HG03439 (cell line): ENCODE measurements around the gene CMPK2.
"Not testable (repeated sequence)": the region's sequence is repeated elsewhere in the genome, so short reads cannot be mapped to it uniquely, and the experiment has no call there.

Experiments used
- ATAC-seq: cut with Tn5 transposase; IDR thresholded peaks from one replicate; pipeline ENCODE4 v1.9.1; 2021; ENCODE audit warnings: mild to moderate bottlenecking, moderate library complexity; ENCODE audit not compliant: unreplicated experiment

CMPK2 gene

GRCh38 chr2:6880200-6880733, 14.6 kb upstream of the CMPK2 start:
- no peak for ATAC-seq

- no peak for ATAC-seq
Measured at GRCh38 chr2:6879011-6879410, 13.3 kb upstream of the CMPK2 start.

- no peak for ATAC-seq
Measured at GRCh38 chr2:6878549-6878948, 12.8 kb upstream of the CMPK2 start.

- peak; percentile 72 for ATAC-seq
Measured at GRCh38 chr2:6877402-6878304, 11.9 kb upstream of the CMPK2 start, which contains the start of gene RSAD2. Gene RSAD2 (plus strand): TSS chr2:6877777. CDS start chr2:6877801, 24 bp downstream.

- no peak for ATAC-seq
Measured at GRCh38 chr2:6876309-6876708, 10.6 kb upstream of the CMPK2 start.

- ATAC-seq = no peak
Measured at GRCh38 chr2:6874032-6874431, 8.3 kb upstream of the CMPK2 start.

GRCh38 chr2:6872394-6872793, 6.7 kb upstream of the CMPK2 start:
- no peak for ATAC-seq

- no peak for ATAC-seq
Measured at GRCh38 chr2:6866982-6867381, 1.3 kb upstream of the CMPK2 start.

- peak; percentile 30 for ATAC-seq
Measured at GRCh38 chr2:6866275-6866671, 566 bp upstream of the CMPK2 start.

- peak; percentile 19 for ATAC-seq
Measured at GRCh38 chr2:6864923-6865345, 773 bp downstream of the CMPK2 start.

GRCh38 chr2:6864231-6864754, 1.4 kb downstream of the CMPK2 start:
- no peak for ATAC-seq

- ATAC-seq = no peak
Measured at GRCh38 chr2:6863792-6864191, 1.9 kb downstream of the CMPK2 start.

- ATAC-seq = no peak
Measured at GRCh38 chr2:6860296-6860695, 5.4 kb downstream of the CMPK2 start.

- ATAC-seq = not testable (repeated sequence)
Measured at GRCh38 chr2:6858466-6859027, 7.2 kb downstream of the CMPK2 start.

GRCh38 chr2:6856548-6856920, 9.2 kb downstream of the CMPK2 start:
- ATAC-seq = no peak

- no peak for ATAC-seq
Measured at GRCh38 chr2:6855860-6856547, 9.7 kb downstream of the CMPK2 start.

GRCh38 chr2:6854416-6854815, 11.3 kb downstream of the CMPK2 start:
- no peak for ATAC-seq

GRCh38 chr2:6852195-6852594, 13.5 kb downstream of the CMPK2 start:
- ATAC-seq = no peak

GRCh38 chr2:6846967-6847681, 18.6 kb downstream of the CMPK2 start:
- ATAC-seq = no peak

- ATAC-seq = no peak
Measured at GRCh38 chr2:6846540-6846939, 19.2 kb downstream of the CMPK2 start.

- no peak for ATAC-seq
Measured at GRCh38 chr2:6845903-6846302, 19.8 kb downstream of the CMPK2 start.
